Cardiac septum (tissue), 1 donor: ENCODE data around the gene SYNE2. TPM values are rescaled to one million over a fixed set of nuclear protein-coding genes. Genes with fewer than 3 reads are reported as not detected.
"Not testable (repeated sequence)": the region's sequence is repeated elsewhere in the genome, so short reads cannot be mapped to it uniquely, and the experiment has no call there.

Source experiments
- DNase-seq: peaks from one replicate; pipeline ENCODE4 v3.0.0-alpha.2; 2020; ENCODE audit warnings: low spot score
- intact Hi-C: fragments of 100-400 bp; cut with DNase I; formaldehyde crosslinking; loops from one replicate; pipeline ENCODE4 v1.14.0; 2022
- total RNA-seq: library from RNA; stranded (reverse); fragmentation: NEBNext Ultra II Directional; extraction: Animal tissue kit (Norgen Biotek cat#: 25700); gene quantifications from one replicate; pipeline ENCODE4 v1.2.1, GENCODE V29; 2021
- donor health status: DM: no; HTN: no; CAD: no.

SYNE2 gene
- total RNA-seq, 1 donor from 2014 or later, result 61.4 TPM

GRCh38 chr14:64196814-64197411, 344.1 kb downstream of the SYNE2 start:
- intact Hi-C loops, result no loop called here

GRCh38 chr14:64197996-64198395, 345.2 kb downstream of the SYNE2 start:
- peak; percentile 31 for DNase-seq
- intact Hi-C loops, result no loop called here

More at GRCh38 chr14:64196814-64197411, 344.1 kb downstream of the SYNE2 start:
- peak; percentile 80 for DNase-seq

- peak; percentile 58 for DNase-seq
- intact Hi-C loops, result no loop called here
These were observed 345.7 kb downstream of the SYNE2 start for GRCh38 chr14:64198486-64198885.

- peak; percentile 83 for DNase-seq
- intact Hi-C loops, result no loop called here
These were observed 347.4 kb downstream of the SYNE2 start for GRCh38 chr14:64200170-64200569.

GRCh38 chr14:64201296-64201695, 348.5 kb downstream of the SYNE2 start:
- intact Hi-C loops, result no loop called here
- peak; percentile 39 for DNase-seq

- intact Hi-C loops, result no loop called here
- DNase-seq, result peak; percentile 33
These were observed 349.2 kb downstream of the SYNE2 start for GRCh38 chr14:64201921-64202545.

- peak; percentile 31 for DNase-seq
- intact Hi-C loops, result no loop called here
These were observed 349.9 kb downstream of the SYNE2 start for GRCh38 chr14:64202716-64203115.

GRCh38 chr14:64203366-64204006, 350.7 kb downstream of the SYNE2 start:
- intact Hi-C loops, result no loop called here
- DNase-seq, result no peak

GRCh38 chr14:64208261-64208660, 355.5 kb downstream of the SYNE2 start:
- intact Hi-C loops, result no loop called here
- peak; percentile 39 for DNase-seq

GRCh38 chr14:64208981-64209380, 356.2 kb downstream of the SYNE2 start:
- DNase-seq, result peak; percentile 39
- intact Hi-C loops, result no loop called here

GRCh38 chr14:64209444-64210131, 356.8 kb downstream of the SYNE2 start:
- intact Hi-C loops, result no loop called here
- DNase-seq, result peak; percentile 74

GRCh38 chr14:64210216-64210615, 357.4 kb downstream of the SYNE2 start:
- intact Hi-C loops, result no loop called here
- DNase-seq, result peak; percentile 69

- DNase-seq, intact Hi-C loops: not testable (repeated sequence)
These were observed 358.1 kb downstream of the SYNE2 start for GRCh38 chr14:64210912-64211311.

- DNase-seq, result peak; percentile 10
- intact Hi-C loops, result no loop called here
These were observed 359.9 kb downstream of the SYNE2 start for GRCh38 chr14:64212666-64213065.

GRCh38 chr14:64213086-64213485, 360.3 kb downstream of the SYNE2 start:
- intact Hi-C loops, result no loop called here
- no peak for DNase-seq

- intact Hi-C loops, result no loop called here
- DNase-seq, result peak; percentile 46
These were observed 361.2 kb downstream of the SYNE2 start for GRCh38 chr14:64213853-64214570.

GRCh38 chr14:64215274-64215673, 362.5 kb downstream of the SYNE2 start:
- intact Hi-C loops, result no loop called here
- DNase-seq, result peak; percentile 22

- no peak for DNase-seq
- intact Hi-C loops, result no loop called here
These were observed 363.2 kb downstream of the SYNE2 start for GRCh38 chr14:64215978-64216377.

- intact Hi-C loops, result no loop called here
- DNase-seq, result no peak
These were observed 364.5 kb downstream of the SYNE2 start for GRCh38 chr14:64217308-64217707.

GRCh38 chr14:64217834-64218233, 365.0 kb downstream of the SYNE2 start:
- no peak for DNase-seq
- intact Hi-C loops, result no loop called here
